H9 (cell line): Measurements from ENCODE around the gene PCNX2. TPM values are rescaled to one million over a fixed set of nuclear protein-coding genes. Genes with fewer than 3 reads are reported as not detected.

Source experiments
- DNase-seq: peaks from one replicate; pipeline ENCODE4 v3.0.0-alpha.2; 2017
- H2AFZ ChIP-seq: one replicate; pipeline ENCODE4 v1.6.1; 2013; ENCODE audit warnings: mild to moderate bottlenecking, low read length, control low read depth, moderate library complexity
- H2AK5ac ChIP-seq: 2 replicates; pipeline ENCODE4 v1.6.1; 2013; ENCODE audit warnings: low read length, control low read depth, mixed read lengths; ENCODE audit not compliant: insufficient read length
- H2BK120ac ChIP-seq: one replicate; pipeline ENCODE4 v1.6.1; 2013; ENCODE audit warnings: low read depth, mild to moderate bottlenecking, low read length, control low read depth, inconsistent platforms; ENCODE audit not compliant: poor library complexity, severe bottlenecking
- H2BK12ac ChIP-seq: 2 replicates; pipeline ENCODE4 v1.6.1; 2013; ENCODE audit warnings: low read length, control low read depth, mixed read lengths, low read depth; ENCODE audit not compliant: insufficient read length
- H2BK15ac ChIP-seq: 2 replicates; pipeline ENCODE4 v1.6.1; 2013; ENCODE audit warnings: low read depth, low read length, control low read depth
- H2BK20ac ChIP-seq: one replicate; pipeline ENCODE4 v1.6.1; 2013; ENCODE audit warnings: low read depth, mild to moderate bottlenecking, low read length, control low read depth, inconsistent platforms; ENCODE audit not compliant: poor library complexity, severe bottlenecking
- H2BK5ac ChIP-seq: 2 replicates; pipeline ENCODE4 v1.6.1; 2013; ENCODE audit warnings: low read length, control low read depth, mixed read lengths; ENCODE audit not compliant: insufficient read length
- H3K14ac ChIP-seq: 2 replicates; pipeline ENCODE4 v1.6.1; 2013; ENCODE audit warnings: low read length, control low read depth; ENCODE audit not compliant: insufficient read depth
- H3K18ac ChIP-seq: 2 replicates; pipeline ENCODE4 v1.6.1; 2013; ENCODE audit warnings: low read depth, mild to moderate bottlenecking, mixed read lengths, low read length, control low read depth; ENCODE audit not compliant: insufficient read length
- H3K23ac ChIP-seq: 2 replicates; pipeline ENCODE4 v1.6.1; 2013; ENCODE audit warnings: low read length, control low read depth, mixed read lengths, low read depth; ENCODE audit not compliant: insufficient read length
- H3K23me2 ChIP-seq: 2 replicates; pipeline ENCODE4 v1.6.1; 2013; ENCODE audit warnings: low read depth, mild to moderate bottlenecking, mixed read lengths, low read length, control low read depth; ENCODE audit not compliant: insufficient read length, poor library complexity, severe bottlenecking
- H3K27ac ChIP-seq: 2 replicates; pipeline ENCODE4 v1.5.1; 2013; ENCODE audit warnings: low read length, control low read depth, mixed read lengths, low read depth; ENCODE audit not compliant: insufficient read length
- H3K27me3 ChIP-seq: 2 replicates; pipeline ENCODE4 v1.6.1; 2013; ENCODE audit warnings: low read length, control low read depth, inconsistent platforms; ENCODE audit not compliant: insufficient read depth
- H3K4ac ChIP-seq: 2 replicates; pipeline ENCODE4 v1.6.1; 2013; ENCODE audit warnings: low read depth, mild to moderate bottlenecking, control low read depth, inconsistent platforms, low read length, moderate library complexity
- H3K4me1 ChIP-seq: 2 replicates; pipeline ENCODE4 v1.6.1; 2013; ENCODE audit warnings: low read length, control low read depth, inconsistent platforms; ENCODE audit not compliant: insufficient read depth
- H3K4me2 ChIP-seq: 2 replicates; pipeline ENCODE4 v1.6.1; 2013; ENCODE audit warnings: low read length, control low read depth, mixed read lengths; ENCODE audit not compliant: insufficient read length, insufficient read depth
- H3K56ac ChIP-seq: 2 replicates; pipeline ENCODE4 v1.6.1; 2013; ENCODE audit warnings: low read depth, mild to moderate bottlenecking, mixed read lengths, low read length, control low read depth; ENCODE audit not compliant: insufficient read length
- H3K79me1 ChIP-seq: 2 replicates; pipeline ENCODE4 v1.6.1; 2013; ENCODE audit warnings: low read depth, mild to moderate bottlenecking, moderate library complexity, low read length, control low read depth, inconsistent platforms; ENCODE audit not compliant: insufficient read depth, poor library complexity, severe bottlenecking
- H3K79me2 ChIP-seq: 2 replicates; pipeline ENCODE4 v1.6.1; 2013; ENCODE audit warnings: low read length, control low read depth, inconsistent platforms; ENCODE audit not compliant: insufficient read depth
- H3K9ac ChIP-seq: 2 replicates; pipeline ENCODE4 v1.6.1; 2013; ENCODE audit warnings: low read length, control low read depth, mixed read lengths; ENCODE audit not compliant: insufficient read length; ENCODE audit errors: extremely low read depth
- H3K9me3 ChIP-seq: one replicate; pipeline ENCODE4 v1.6.1; 2013; ENCODE audit warnings: low read depth, low read length, inconsistent platforms; ENCODE audit not compliant: control insufficient read depth
- H3T11ph ChIP-seq: one replicate; pipeline ENCODE4 v1.6.1; 2013; ENCODE audit warnings: mild to moderate bottlenecking, low read length, control low read depth, inconsistent platforms
- H4K20me1 ChIP-seq: one replicate; pipeline ENCODE4 v1.6.1; 2013; ENCODE audit not compliant: control insufficient read depth, insufficient read length, insufficient read depth
- H4K5ac ChIP-seq: 2 replicates; pipeline ENCODE4 v1.6.1; 2013; ENCODE audit warnings: low read depth, mild to moderate bottlenecking, mixed read lengths, low read length, control low read depth; ENCODE audit not compliant: insufficient read length
- H4K8ac ChIP-seq: replicated peaks from 2 replicates; pipeline ENCODE4 v1.6.1; 2013; ENCODE audit warnings: low read length, control low read depth, mixed read lengths, low read depth; ENCODE audit not compliant: insufficient read length
- H4K91ac ChIP-seq: 2 replicates; pipeline ENCODE4 v1.6.1; 2013; ENCODE audit warnings: low read depth, mild to moderate bottlenecking, moderate library complexity, mixed read lengths, low read length, control low read depth; ENCODE audit not compliant: insufficient read length
- H3K27ac Mint-ChIP-seq, 3 experiments: 2 replicates in 2 of 3; 3 replicates in 1 of 3; pipeline ENCODE4 v1.8.0; 2020 to 2021; ENCODE audit warnings: mixed read lengths in 3 of 3, mild to moderate bottlenecking in 1 of 3, moderate library complexity in 1 of 3
- H3K27me3 Mint-ChIP-seq: 2 replicates; pipeline ENCODE4 v1.8.0; 2021; ENCODE audit warnings: low read depth, mild to moderate bottlenecking, moderate library complexity, mixed read lengths
- H3K36me3 Mint-ChIP-seq, 3 experiments: 2 replicates in 2 of 3; 3 replicates in 1 of 3; pipeline ENCODE4 v1.8.0; 2020 to 2021; ENCODE audit warnings: low read depth in 3 of 3, mixed read lengths in 3 of 3; ENCODE audit not compliant: insufficient read depth in 1 of 3
- H3K4me1 Mint-ChIP-seq, 2 experiments: 2 replicates each; pipeline ENCODE4 v1.8.0; 2020; ENCODE audit warnings: mixed read lengths in 2 of 2
- H3K4me3 Mint-ChIP-seq, 2 experiments: 2 replicates in 1 of 2; 3 replicates in 1 of 2; pipeline ENCODE4 v1.8.0; 2020 to 2021; ENCODE audit warnings: mild to moderate bottlenecking in 2 of 2, mixed read lengths in 2 of 2, moderate library complexity in 1 of 2
- H3K9me3 Mint-ChIP-seq, 2 experiments: 2 replicates in 1 of 2; 3 replicates in 1 of 2; pipeline ENCODE4 v1.8.0; 2020; ENCODE audit warnings: mild to moderate bottlenecking in 2 of 2, mixed read lengths in 2 of 2, moderate library complexity in 1 of 2
- CTCF ChIP-seq: fragments of 200-600 bp; sonication (generic); conservative IDR thresholded peaks from 3 replicates; pipeline ENCODE4 v1.8.0; 2021; ENCODE audit warnings: antibody characterized with exemption, mild to moderate bottlenecking
- WGBS: extraction: QIAGEN DNeasy Blood & Tissue Kit; methylation state at CpG from one replicate; pipeline ENCODE4 v1.1.7; 2013; ENCODE audit warnings: missing lambda C conversion rate, low lambda C conversion rate, mixed read lengths; ENCODE audit not compliant: insufficient read length; ENCODE audit errors: extremely low coverage; 5-methylcytosine and 5-hydroxymethylcytosine counted together
- total RNA-seq: library from RNA; stranded (reverse); gene quantifications from 2 replicates; pipeline ENCODE4 v1.2.1, GENCODE V29; 2021

The PCNX2 gene
- total RNA-seq, 1 experiment from 2014 or later = 45.1 TPM

- H2BK120ac ChIP-seq = no peak overlapping the region
- Mint-ChIP-seq H3K27me3 (no peaks in the 10 kb centered on the region), H3K9me3 (peaks cover 0 to 5% of the 10 kb centered on the region in 2 experiments; a peak in 2 of 5 replicates), H3K4me1 (peaks cover 0 to under 1% of the 10 kb centered on the region in 2 experiments; a peak in 1 of 4 replicates), H3K4me3 (no peak overlapping the region), H3K36me3 (peaks cover 18 to 32% (median 32%) of the 10 kb centered on the region in 3 experiments; a peak in 6 of 7 replicates), H3K27ac (no peak overlapping the region)
- no peak overlapping the region for H4K8ac ChIP-seq
- H3K9me3 ChIP-seq = no peaks in the 10 kb centered on the region
- H2BK20ac ChIP-seq = no peak overlapping the region
- H2AFZ ChIP-seq = no peak overlapping the region
- no peaks in the 10 kb centered on the region for H3K27me3 ChIP-seq
- H3K9ac ChIP-seq = no peak overlapping the region
- DNase-seq = no peak
- no peak overlapping the region for H3K56ac ChIP-seq
- TF ChIP-seq CTCF = no peak
- no peaks in the 10 kb centered on the region for H3K79me2 ChIP-seq
- no peak overlapping the region for H3K23ac ChIP-seq
- no peak overlapping the region for H2BK15ac ChIP-seq
- no peak overlapping the region for H3T11ph ChIP-seq
- no peaks in the 10 kb centered on the region for H4K20me1 ChIP-seq
- H3K14ac ChIP-seq = no peak overlapping the region
- H3K4ac ChIP-seq = no peak overlapping the region
- H2BK5ac ChIP-seq = no peak overlapping the region
- H3K79me1 ChIP-seq = no peaks in the 10 kb centered on the region
- H2AK5ac ChIP-seq = no peak overlapping the region
- H2BK12ac ChIP-seq = no peak overlapping the region
- no peaks in the 10 kb centered on the region for H3K23me2 ChIP-seq
- no peak overlapping the region for H3K4me2 ChIP-seq
- no peaks in the 10 kb centered on the region for H3K4me1 ChIP-seq
- no peak overlapping the region for H3K18ac ChIP-seq
- no peak overlapping the region for H4K91ac ChIP-seq
- no CpG with 5 or more reads among the region's 3 CpGs for WGBS
- H4K5ac ChIP-seq = no peak overlapping the region
- H3K27ac ChIP-seq = no peak overlapping the region
Observed at GRCh38 chr1:233189526-233189925, 106.0 kb downstream of the PCNX2 start.
